HEK293 (cell line): ENCODE measurements around the gene PTRHD1.

Experiments used
- CTCF ChIA-PET: fragments of 350-600 bp; formaldehyde crosslinking; extraction: SDS; loops from one replicate; lab custom pipeline; 2021; ENCODE audit warnings: antibody characterized with exemption; lab: Yijun Ruan, JAX
- POLR2A ChIA-PET: fragments of 300-600 bp; formaldehyde crosslinking; extraction: SDS; loops from one replicate; lab custom pipeline; 2020; ENCODE audit warnings: antibody characterized with exemption, inconsistent platforms; lab: Yijun Ruan, JAX
- H3K27ac ChIP-seq: fragments of 200-500 bp; sonication (Bioruptor generic); 2 replicates; pipeline ENCODE4 v1.5.1; 2014; ENCODE audit warnings: low read depth, low read length, control low read depth, inconsistent platforms; ENCODE audit errors: extremely low read depth
- H3K36me3 ChIP-seq, 2 experiments: fragments of 200-500 bp in 1 of 2; sonication (Bioruptor generic) in 1 of 2; 1 replicate in 1 of 2; 2 replicates in 1 of 2; pipeline ENCODE4 v1.5.1; 2014 to 2017; ENCODE audit warnings: inconsistent platforms in 2 of 2, low read length in 2 of 2; ENCODE audit not compliant: control insufficient read depth in 2 of 2, insufficient read depth in 1 of 2
- H3K4me1 ChIP-seq: fragments of 200-500 bp; sonication (Bioruptor generic); 2 replicates; pipeline ENCODE4 v1.5.1; 2014; ENCODE audit warnings: mild to moderate bottlenecking, low read length, inconsistent platforms; ENCODE audit not compliant: control insufficient read depth, insufficient read depth
- H3K4me3 ChIP-seq: 2 replicates; pipeline ENCODE4 v1.5.1; 2011; ENCODE audit warnings: low read depth, mild to moderate bottlenecking, control low read depth, low read length, moderate library complexity
- H3K9me3 ChIP-seq: fragments of 200-500 bp; sonication (Bioruptor generic); 2 replicates; pipeline ENCODE4 v1.5.1; 2014; ENCODE audit warnings: low read depth, low read length, inconsistent platforms; ENCODE audit not compliant: control insufficient read depth, insufficient read depth
- ATF2 ChIP-seq: fragments of 450-650 bp; formaldehyde crosslinking; IDR thresholded peaks from 2 replicates; pipeline ENCODE4 v1.5.1; 2016; ENCODE audit warnings: missing biosample characterization, missing genetic modification characterization, low read depth
- EGR2 ChIP-seq: fragments of 450-650 bp; formaldehyde crosslinking; IDR thresholded peaks from 2 replicates; pipeline ENCODE4 v1.5.1; 2016; ENCODE audit warnings: low read depth, missing biosample characterization, missing genetic modification characterization
- GFI1B ChIP-seq: fragments of 450-650 bp; formaldehyde crosslinking; IDR thresholded peaks from 2 replicates; pipeline ENCODE4 v1.5.1; 2016; ENCODE audit warnings: missing biosample characterization, missing genetic modification characterization
- GLI2 ChIP-seq: fragments of 450-650 bp; formaldehyde crosslinking; IDR thresholded peaks from 2 replicates; pipeline ENCODE4; 2017; ENCODE audit warnings: missing biosample characterization, missing genetic modification characterization, low read depth, borderline replicate concordance
- KLF7 ChIP-seq: fragments of 450-650 bp; formaldehyde crosslinking; IDR thresholded peaks from 2 replicates; pipeline ENCODE4 v1.5.1; 2016; ENCODE audit warnings: missing biosample characterization, missing genetic modification characterization, borderline replicate concordance
- KLF9 ChIP-seq: fragments of 450-650 bp; formaldehyde crosslinking; IDR thresholded peaks from 2 replicates; pipeline ENCODE4 v1.5.1; 2016; ENCODE audit warnings: missing biosample characterization, missing genetic modification characterization, low read depth
- OSR2 ChIP-seq: fragments of 450-650 bp; formaldehyde crosslinking; IDR thresholded peaks from 2 replicates; pipeline ENCODE4 v1.5.1; 2016; ENCODE audit warnings: missing biosample characterization, missing genetic modification characterization
- RBAK ChIP-seq: fragments of 450-650 bp; formaldehyde crosslinking; IDR thresholded peaks from 2 replicates; pipeline ENCODE4 v1.5.1; 2016; ENCODE audit warnings: missing biosample characterization, missing genetic modification characterization
- REPIN1 ChIP-seq: fragments of 450-650 bp; formaldehyde crosslinking; IDR thresholded peaks from 2 replicates; pipeline ENCODE4 v1.5.1; 2017; ENCODE audit warnings: missing biosample characterization, missing genetic modification characterization, low read depth
- SALL2 ChIP-seq: fragments of 450-650 bp; formaldehyde crosslinking; IDR thresholded peaks from 2 replicates; pipeline ENCODE4 v1.5.0; 2017; ENCODE audit warnings: missing biosample characterization, mild to moderate bottlenecking, missing genetic modification characterization, borderline replicate concordance
- SCRT2 ChIP-seq: fragments of 450-650 bp; formaldehyde crosslinking; IDR thresholded peaks from 2 replicates; pipeline ENCODE4 v1.5.1; 2016; ENCODE audit warnings: missing biosample characterization, missing genetic modification characterization
- YY2 ChIP-seq: fragments of 450-650 bp; formaldehyde crosslinking; IDR thresholded peaks from 2 replicates; pipeline ENCODE4 v1.5.1; 2016; ENCODE audit warnings: missing biosample characterization, missing genetic modification characterization
- ZBTB7A ChIP-seq: fragments of 450-650 bp; formaldehyde crosslinking; IDR thresholded peaks from 2 replicates; pipeline ENCODE4 v1.5.1; 2016; ENCODE audit warnings: low read depth, missing biosample characterization, missing genetic modification characterization
- ZEB2 ChIP-seq: fragments of 450-650 bp; formaldehyde crosslinking; IDR thresholded peaks from 2 replicates; pipeline ENCODE4 v1.5.1; 2016; ENCODE audit warnings: missing biosample characterization, missing genetic modification characterization
- ZFP37 ChIP-seq: fragments of 450-650 bp; formaldehyde crosslinking; IDR thresholded peaks from 2 replicates; pipeline ENCODE4 v1.5.1; 2016; ENCODE audit warnings: missing biosample characterization, missing genetic modification characterization
- ZNF146 ChIP-seq: fragments of 450-650 bp; formaldehyde crosslinking; IDR thresholded peaks from 2 replicates; pipeline ENCODE4 v1.5.1; 2016; ENCODE audit warnings: missing biosample characterization, missing genetic modification characterization
- ZNF155 ChIP-seq: fragments of 450-650 bp; formaldehyde crosslinking; IDR thresholded peaks from 2 replicates; pipeline ENCODE4 v1.5.1; 2016; ENCODE audit warnings: missing biosample characterization, missing genetic modification characterization
- ZNF23 ChIP-seq: fragments of 450-650 bp; formaldehyde crosslinking; IDR thresholded peaks from 2 replicates; pipeline ENCODE4 v1.5.1; 2016; ENCODE audit warnings: missing biosample characterization, missing genetic modification characterization, borderline replicate concordance
- ZNF302 ChIP-seq: fragments of 450-650 bp; formaldehyde crosslinking; IDR thresholded peaks from 2 replicates; pipeline ENCODE4 v1.5.1; 2016; ENCODE audit warnings: missing biosample characterization, missing genetic modification characterization, low read depth
- ZNF366 ChIP-seq: fragments of 450-650 bp; formaldehyde crosslinking; conservative IDR thresholded peaks from 2 replicates; pipeline ENCODE4 v1.5.1; 2016; ENCODE audit warnings: missing biosample characterization, missing genetic modification characterization
- ZNF426 ChIP-seq: fragments of 450-650 bp; formaldehyde crosslinking; IDR thresholded peaks from 2 replicates; pipeline ENCODE4 v1.5.1; 2017; ENCODE audit warnings: missing biosample characterization, missing genetic modification characterization, mild to moderate bottlenecking, inconsistent platforms, moderate library complexity
- ZNF510 ChIP-seq: fragments of 450-650 bp; formaldehyde crosslinking; IDR thresholded peaks from 2 replicates; pipeline ENCODE4 v1.5.1; 2018; ENCODE audit warnings: mild to moderate bottlenecking, missing genetic modification characterization, missing biosample characterization; ENCODE audit not compliant: insufficient replicate concordance
- ZNF600 ChIP-seq: fragments of 450-650 bp; formaldehyde crosslinking; IDR thresholded peaks from 2 replicates; pipeline ENCODE4 v1.5.1; 2016; ENCODE audit warnings: missing biosample characterization, missing genetic modification characterization
- ZNF645 ChIP-seq: fragments of 450-650 bp; formaldehyde crosslinking; IDR thresholded peaks from 2 replicates; pipeline ENCODE4; 2016; ENCODE audit warnings: missing biosample characterization, missing genetic modification characterization
- ZNF660 ChIP-seq: fragments of 450-650 bp; IDR thresholded peaks from 2 replicates; pipeline ENCODE4 v1.5.1; 2018; ENCODE audit warnings: missing biosample characterization, mild to moderate bottlenecking, missing genetic modification characterization
- ZNF707 ChIP-seq: fragments of 450-650 bp; formaldehyde crosslinking; IDR thresholded peaks from 2 replicates; pipeline ENCODE4 v1.5.1; 2016; ENCODE audit warnings: missing biosample characterization, missing genetic modification characterization
- ZNF843 ChIP-seq: fragments of 450-650 bp; formaldehyde crosslinking; IDR thresholded peaks from 2 replicates; pipeline ENCODE4 v1.5.1; 2016; ENCODE audit warnings: missing biosample characterization, missing genetic modification characterization
- TF ChIP-seq, protein P1 (sequence below): fragments of 450-650 bp; formaldehyde crosslinking; IDR thresholded peaks from 2 replicates; pipeline ENCODE4 v1.5.1; 2017; ENCODE audit warnings: missing biosample characterization, missing genetic modification characterization
- TF ChIP-seq, protein P2 (sequence below): IDR thresholded peaks from 2 replicates; pipeline ENCODE4 v1.6.1; 2011; ENCODE audit warnings: mild to moderate bottlenecking, low read depth, low read length, borderline replicate concordance

PTRHD1 gene

DNA sequence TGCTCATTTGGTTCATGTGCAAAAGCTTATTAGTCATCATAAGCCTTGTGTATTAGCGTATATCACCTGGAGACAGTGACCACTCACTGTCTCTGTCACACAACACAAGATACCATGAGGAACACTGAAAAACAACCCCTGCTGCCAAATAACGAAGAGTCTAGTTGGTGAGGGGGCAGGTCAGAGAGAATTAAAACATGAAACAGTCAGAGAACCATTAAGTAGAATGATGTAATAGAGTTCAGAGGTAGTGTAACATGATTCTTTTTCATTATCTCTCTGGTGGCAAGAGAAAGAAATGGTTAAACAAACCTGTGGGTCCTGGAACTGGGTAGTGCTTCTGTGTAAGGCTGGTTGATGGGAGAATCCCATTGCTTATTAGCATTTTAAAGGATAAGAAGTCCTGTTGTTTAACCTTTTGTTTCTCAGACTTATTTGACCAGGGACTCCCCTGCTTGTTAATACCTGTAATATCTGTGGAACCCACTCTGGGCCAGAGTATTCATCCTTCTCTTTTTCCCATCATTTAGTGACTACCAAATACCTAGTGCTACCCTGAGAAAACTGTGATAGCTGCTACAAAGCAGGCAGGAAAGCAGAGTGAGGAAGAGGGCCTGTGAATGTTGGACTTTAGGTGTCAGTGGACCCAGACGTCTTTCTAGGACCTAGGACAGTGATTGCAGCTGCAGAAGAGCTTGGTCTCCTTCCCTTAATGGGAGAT lies 38.0 kb downstream of the PTRHD1 start (continued):
- TF ChIP-seq ATF2 (peak; percentile 60; the same call in 1 of the 2 replicates), SALL2 (tag by site-specific recombination) (no peak), SCRT2 (peak; percentile 91), KLF7 (tag by site-specific recombination) (no peak), OSR2 (tag by site-specific recombination) (peak; percentile 70)

- ChIA-PET CTCF (no interaction called here), POLR2A (no interaction called here)
- Histone ChIP-seq H3K27ac (no peak overlapping the region), H3K4me1 (peaks cover 2% of the 10 kb centered on the region; the same call in 1 of the 2 replicates), H3K36me3 (peaks cover 0 to 21% of the 10 kb centered on the region in 2 experiments; a peak in 1 of 3 replicates), H3K9me3 (no peaks in the 10 kb centered on the region), H3K4me3 (no peak overlapping the region)
- TF ChIP-seq REPIN1 (no peak), ZNF366 (tag by site-specific recombination) (no peak), ZBTB7A (tag by site-specific recombination) (no peak), ZNF707 (tag by site-specific recombination) (no peak), ZNF146 (tag by site-specific recombination) (no peak), ZFP37 (tag by site-specific recombination) (no peak), ZNF302 (tag by site-specific recombination) (no peak), ZEB2 (tag by site-specific recombination) (no peak), ZNF510 (tag by site-specific recombination) (no peak), ZNF23 (tag by site-specific recombination) (no peak), ZNF600 (tag by site-specific recombination) (no peak), ZNF426 (tag by site-specific recombination) (no peak), ZNF660 (no peak), KLF9 (no peak)
- TF ChIP-seq, protein P1, sequence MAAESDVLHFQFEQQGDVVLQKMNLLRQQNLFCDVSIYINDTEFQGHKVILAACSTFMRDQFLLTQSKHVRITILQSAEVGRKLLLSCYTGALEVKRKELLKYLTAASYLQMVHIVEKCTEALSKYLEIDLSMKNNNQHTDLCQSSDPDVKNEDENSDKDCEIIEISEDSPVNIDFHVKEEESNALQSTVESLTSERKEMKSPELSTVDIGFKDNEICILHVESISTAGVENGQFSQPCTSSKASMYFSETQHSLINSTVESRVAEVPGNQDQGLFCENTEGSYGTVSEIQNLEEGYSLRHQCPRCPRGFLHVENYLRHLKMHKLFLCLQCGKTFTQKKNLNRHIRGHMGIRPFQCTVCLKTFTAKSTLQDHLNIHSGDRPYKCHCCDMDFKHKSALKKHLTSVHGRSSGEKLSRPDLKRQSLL: no peak
These were observed 44.0 kb downstream of the PTRHD1 start for GRCh38 chr2:24749069-24749691.

GRCh38 chr2:24747299-24747698 lies 45.9 kb downstream of the PTRHD1 start:
- Histone ChIP-seq H3K27ac (no peak overlapping the region), H3K9me3 (no peaks in the 10 kb centered on the region), H3K36me3 (peaks cover 3 to 11% of the 10 kb centered on the region in 2 experiments; a peak in 1 of 3 replicates), H3K4me1 (peaks cover 4% of the 10 kb centered on the region; the same call in 1 of the 2 replicates), H3K4me3 (no peak overlapping the region)
- POLR2A ChIA-PET: no interaction called here
- CTCF ChIA-PET: interaction anchor here (0.7 kb wide), 1 partner anchor 325 kb away, joined by 3 read pairs; no protein-coding TSS in a partner anchor
- TF ChIP-seq GLI2 (tag by site-specific recombination): no peak
- no peak for TF ChIP-seq GFI1B (tag by site-specific recombination)
- TF ChIP-seq ZBTB7A (tag by site-specific recombination): no peak
- TF ChIP-seq ZNF645 (tag by site-specific recombination): no peak
- no peak for TF ChIP-seq SCRT2
- TF ChIP-seq, protein P2, sequence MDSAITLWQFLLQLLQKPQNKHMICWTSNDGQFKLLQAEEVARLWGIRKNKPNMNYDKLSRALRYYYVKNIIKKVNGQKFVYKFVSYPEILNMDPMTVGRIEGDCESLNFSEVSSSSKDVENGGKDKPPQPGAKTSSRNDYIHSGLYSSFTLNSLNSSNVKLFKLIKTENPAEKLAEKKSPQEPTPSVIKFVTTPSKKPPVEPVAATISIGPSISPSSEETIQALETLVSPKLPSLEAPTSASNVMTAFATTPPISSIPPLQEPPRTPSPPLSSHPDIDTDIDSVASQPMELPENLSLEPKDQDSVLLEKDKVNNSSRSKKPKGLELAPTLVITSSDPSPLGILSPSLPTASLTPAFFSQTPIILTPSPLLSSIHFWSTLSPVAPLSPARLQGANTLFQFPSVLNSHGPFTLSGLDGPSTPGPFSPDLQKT: no peak
- no peak for TF ChIP-seq KLF7 (tag by site-specific recombination)
- no peak for TF ChIP-seq ZNF155 (tag by site-specific recombination)
- no peak for TF ChIP-seq YY2 (tag by site-specific recombination)
- no peak for TF ChIP-seq EGR2 (tag by site-specific recombination)
- no peak for TF ChIP-seq ZNF843
- no peak for TF ChIP-seq RBAK (tag by site-specific recombination)
